T-helper 2 cell (primary cell): ENCODE measurements around the gene B4GALT6.

Source experiments
- DNase-seq, 5 experiments: peaks; one replicate each; pipeline versions ENCODE4 v3.0.0 to v3.0.0-alpha.2; 2012 to 2022

B4GALT6 gene

DNA sequence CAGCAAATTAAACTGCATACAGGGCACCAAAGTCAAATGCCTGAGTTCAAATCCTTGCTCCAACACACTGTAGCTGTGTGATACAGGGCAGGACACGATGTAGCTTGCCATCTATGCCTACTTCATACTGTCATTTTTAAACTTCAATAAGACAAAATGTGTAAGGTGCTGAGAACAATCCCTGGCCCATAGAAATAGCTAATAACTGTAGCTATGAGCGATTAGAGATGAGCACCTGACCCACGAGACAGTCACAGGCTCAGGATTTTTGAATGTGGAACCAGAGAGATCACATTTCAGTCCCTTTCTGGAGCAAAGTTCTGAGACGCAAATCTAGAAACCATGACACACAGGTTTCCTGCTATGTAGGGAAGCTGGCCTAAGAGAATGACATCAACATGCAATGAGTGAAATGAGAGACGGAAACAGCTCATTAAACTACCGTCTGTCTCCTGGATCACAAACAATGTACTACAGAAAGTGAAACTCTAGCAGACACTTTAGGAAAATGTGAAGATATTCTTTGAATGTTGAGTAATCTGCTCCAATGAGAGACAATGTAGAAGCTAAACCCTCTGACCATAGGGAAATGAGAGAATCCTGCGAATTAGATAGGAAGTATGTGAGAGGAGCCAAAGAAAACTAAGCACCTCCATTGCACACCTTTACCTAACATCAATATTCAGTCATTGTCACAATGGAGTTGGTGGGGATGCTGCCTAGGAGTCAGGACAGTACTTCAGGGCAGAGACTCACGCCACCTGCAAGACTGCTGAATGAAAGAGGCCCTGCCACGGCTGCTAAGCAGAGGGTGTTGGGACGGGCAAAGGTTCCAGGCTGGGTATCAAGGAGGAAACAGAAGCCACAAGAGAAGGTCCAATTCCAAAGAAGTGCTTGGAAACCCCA is 25.5 kb downstream of the B4GALT6 start:
- DNase-seq, result peak in 1 of 5 experiments; percentile 77

DNA sequence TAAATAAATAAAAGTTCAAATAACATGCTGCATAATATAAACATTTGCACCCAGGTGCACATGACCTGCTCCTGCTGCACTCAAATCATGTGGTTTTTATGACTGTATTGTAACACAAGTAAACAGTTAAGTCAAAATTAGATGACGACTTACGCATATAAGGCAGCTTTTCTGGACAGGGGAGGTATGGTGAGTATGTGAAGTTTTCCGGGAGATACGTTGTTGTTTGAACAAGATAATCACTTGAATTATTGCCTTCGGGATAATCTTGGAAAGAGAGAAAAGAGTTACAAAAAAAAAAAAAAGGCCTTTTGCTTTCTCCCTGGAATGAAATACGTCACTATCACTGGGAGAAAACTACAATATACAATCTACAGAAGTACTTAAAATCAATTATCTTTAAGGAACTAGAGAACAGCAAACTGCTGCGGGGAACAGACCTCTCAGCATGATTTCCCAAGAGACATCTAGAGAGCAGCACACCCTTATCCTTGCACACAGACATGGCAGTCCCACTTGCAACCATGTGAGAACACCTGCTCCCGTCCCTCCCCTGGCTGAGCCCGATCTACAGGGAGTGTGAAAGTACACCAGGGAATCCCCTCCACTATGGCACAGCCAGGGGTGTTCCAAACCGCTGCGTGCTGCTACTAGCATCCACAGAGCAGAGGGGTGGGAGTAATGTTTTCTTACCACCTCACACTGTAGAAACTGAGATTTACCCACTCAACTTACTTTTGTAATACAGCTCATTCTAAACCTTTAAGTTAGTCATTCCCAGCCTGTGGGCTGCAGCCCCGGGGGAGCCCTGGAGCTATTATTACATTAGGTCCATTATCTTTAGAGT is 26.3 kb downstream of the B4GALT6 start:
- DNase-seq, result peak in 2 of 5 experiments; percentile 20 to 21

DNA sequence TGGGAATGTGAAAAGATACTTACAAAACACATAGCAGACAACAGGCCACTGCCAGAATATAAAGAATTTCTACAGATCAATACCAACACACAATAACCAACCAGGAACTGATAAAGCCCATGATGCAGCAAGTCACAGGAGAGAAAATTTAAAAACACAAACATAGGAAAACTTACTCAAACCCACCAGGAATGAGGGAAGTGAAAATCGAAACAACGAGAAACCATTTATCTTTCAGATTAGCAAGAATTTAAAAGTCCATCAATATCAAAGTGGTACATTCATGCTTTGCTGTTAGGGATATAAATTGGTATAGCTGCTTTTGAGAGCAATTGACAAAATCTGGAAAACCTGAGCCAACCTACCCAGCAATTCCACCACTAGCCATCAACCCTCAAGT is 27.6 kb downstream of the B4GALT6 start:
- no peak for DNase-seq

DNA sequence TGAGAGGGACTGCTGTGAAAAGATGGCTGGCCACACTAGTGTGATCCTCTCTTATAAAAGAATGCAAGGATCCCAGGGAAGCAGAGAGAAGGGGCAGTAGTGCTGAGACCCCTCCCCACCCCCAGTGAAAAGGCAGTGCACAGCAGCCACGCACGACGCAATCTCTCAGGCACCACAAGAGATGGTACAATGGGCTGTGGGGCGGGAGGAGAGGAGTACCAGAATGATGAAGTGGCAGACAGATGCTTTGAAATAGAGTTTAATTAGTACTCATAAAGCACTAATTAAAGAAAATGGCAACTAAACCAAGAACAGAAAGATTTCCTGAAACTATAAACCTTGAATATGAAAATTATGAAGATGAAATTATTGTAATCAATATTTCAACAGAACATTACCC is 29.0 kb downstream of the B4GALT6 start:
- DNase-seq, result no peak

DNA sequence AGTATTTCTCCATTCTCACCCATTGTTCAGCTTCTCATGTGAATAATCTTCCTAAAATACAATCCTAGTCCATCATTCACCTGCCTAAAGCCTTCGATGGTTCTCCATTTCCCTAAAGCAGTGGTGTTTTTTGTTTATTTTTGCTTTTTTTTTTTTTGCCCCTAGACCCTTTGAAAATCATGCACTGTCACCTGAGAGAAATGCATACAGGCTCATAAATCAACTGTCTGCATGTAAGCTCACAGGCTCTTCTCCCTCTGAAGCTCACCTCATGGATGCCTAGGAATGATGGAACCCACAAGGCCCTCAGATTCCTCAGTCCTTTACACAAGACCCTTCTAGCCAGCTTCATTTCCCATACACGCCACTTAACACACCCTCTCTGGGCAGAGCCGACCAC is 31.5 kb downstream of the B4GALT6 start:
- no peak for DNase-seq

DNA sequence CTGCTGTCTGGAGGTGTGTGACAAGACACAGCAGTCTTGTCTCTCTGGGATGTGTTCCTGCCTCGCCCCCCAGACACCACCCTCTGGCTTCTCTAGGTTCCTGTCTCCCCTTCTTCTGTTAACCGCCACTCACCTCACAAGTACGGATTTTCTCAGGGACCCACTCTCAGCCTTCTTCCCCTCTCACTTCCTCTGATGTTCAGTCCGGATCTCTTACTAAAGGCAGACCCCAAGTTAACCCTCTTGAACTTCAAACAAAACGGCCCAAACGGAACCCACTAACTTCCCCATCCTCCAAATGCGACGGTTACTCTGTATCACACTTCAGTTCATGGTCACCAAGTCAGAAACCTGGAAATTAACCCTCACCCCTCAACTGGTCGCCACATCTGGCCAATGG is 32.0 kb downstream of the B4GALT6 start:
- DNase-seq, result no peak

DNA sequence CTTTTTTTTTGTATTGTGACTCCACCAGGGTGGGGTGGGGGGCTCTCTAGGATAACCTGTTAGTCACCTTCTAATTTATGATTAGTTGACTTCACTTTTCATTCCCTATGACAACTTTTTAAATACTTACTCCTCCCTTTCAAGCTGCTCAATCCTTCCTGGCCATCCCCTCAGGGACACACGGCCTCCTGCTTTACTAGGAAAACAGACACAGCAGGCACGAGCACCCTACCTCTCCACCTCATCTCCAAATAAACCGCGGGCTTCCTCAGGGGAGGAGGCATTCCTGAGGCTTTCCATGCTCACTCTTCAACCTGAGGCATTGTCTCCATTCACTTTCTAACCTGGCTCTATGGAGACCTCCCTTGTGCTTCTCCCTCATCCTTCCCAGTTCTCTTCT is 33.0 kb downstream of the B4GALT6 start:
- DNase-seq, result no peak

DNA sequence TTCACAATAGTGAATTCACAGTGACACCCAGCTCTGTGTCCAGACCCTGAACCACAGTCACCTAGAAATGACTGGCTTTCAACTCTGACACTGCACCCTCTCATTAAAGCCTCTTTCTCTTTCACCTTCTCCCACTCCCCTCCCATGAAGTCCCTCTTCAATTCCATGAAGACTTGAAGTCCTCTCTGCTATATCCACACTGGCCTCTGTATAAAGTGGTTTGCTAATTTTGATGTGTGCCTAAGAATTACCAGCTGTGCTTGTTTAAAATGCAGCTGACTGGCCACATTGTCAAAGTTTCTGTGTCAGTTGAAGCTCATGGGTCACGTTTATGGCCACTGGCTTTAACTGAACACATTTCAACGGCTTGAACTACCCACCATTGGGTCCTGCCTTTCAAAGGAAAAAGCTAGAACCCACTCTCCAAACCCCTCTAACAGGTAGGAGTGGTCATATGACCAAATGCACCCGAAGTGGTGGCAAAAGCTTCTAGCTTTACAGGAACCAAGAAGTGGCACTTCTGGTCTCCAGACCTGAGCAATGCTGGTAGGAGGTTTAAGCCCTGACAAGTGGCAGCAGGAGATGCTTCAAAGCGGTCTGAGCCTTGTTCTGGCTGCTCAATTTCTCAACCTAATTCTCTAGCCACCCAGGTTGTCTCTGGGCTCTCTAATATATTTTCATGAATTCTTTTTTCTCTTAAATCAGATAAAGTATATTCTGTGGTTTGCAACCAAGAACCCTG is 34.2 kb downstream of the B4GALT6 start:
- DNase-seq, result peak in 1 of 5 experiments; percentile 19

DNA sequence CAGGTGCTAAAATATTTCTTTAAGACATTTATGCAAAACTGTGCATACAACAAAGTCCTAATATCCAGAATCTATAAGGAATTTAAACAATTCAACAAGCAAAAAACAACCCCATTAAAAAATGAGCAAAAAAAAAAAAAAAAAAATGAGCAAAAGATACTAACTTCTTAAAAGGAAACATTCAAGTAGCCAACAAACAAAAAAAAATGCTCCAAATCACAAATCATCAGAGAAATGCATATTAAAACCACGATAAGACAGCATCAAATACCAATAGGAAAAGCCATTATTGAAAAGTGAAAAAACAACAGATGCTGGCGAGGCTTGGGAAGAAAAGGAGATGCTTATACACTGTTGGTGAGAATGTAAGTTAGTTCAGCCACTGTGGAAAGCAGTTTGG is 34.9 kb downstream of the B4GALT6 start:
- no peak for DNase-seq

DNA sequence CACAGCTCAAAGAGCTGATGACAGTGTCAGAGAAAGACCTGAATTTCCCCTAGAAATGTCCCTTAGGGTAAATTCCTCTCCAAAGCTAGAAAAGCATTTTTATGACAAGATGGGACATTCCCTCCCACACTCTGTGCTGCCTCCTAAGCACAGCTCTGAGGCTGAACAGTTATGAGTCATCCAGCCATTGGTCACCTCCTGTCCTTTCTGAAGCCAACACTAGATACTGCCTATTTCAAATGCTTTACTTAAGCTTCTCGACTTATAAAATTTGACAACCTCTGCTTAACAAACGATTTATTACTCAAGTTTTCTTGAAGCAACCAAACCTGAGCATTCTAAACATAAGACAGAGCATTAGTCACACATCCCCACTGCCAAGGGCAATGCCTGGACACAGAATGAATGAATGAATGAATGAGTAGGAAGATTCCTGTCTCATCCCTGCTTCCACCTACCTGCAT is 35.4 kb downstream of the B4GALT6 start:
- no peak for DNase-seq

DNA sequence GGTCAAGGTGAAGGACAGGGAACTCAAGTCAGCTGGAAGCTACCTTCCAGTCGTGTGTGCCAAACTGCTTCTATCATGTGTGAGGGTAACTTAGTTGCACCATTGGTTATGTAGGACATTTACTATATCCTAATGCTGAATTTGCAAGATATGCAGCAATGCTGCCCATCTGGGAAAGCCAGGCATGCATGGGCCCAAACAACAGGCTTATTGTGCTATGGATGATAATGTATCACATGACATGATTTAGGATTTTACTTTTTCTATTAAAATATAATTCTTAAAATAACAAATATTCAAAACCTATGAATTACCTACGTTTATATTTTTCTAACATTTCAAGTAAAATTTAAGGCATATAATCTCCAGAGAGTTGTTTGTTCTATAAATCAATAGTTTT is 35.9 kb downstream of the B4GALT6 start:
- DNase-seq, result no peak

DNA sequence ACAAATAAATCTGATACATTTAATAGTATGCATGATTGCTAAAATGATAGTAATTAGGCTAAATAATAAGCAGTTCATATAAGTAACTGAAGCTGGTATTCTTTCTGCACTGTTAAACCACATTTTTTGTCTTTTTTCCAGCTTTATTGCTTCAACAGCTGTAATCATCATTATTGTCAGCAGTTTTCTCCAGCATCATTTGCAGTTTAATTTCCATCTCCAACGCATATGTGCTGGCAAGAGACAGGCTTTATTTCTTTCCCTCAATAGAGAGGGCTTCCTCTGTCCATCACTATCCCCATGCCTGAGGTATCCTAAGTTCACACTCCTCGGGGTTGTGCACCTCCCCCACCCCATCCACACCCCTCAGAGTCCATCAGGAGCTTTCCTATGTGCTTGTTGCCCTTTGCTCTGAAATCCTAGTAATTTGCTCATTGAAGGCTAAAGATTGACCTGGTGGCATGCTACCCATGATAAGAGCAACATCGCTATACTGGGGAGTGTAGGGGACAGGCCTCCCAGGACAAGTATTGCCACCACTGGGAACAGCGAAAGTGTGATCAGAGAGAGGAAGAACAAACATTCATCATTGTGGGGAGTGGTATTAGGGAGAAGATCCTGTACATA is 37.1 kb downstream of the B4GALT6 start:
- no peak for DNase-seq

DNA sequence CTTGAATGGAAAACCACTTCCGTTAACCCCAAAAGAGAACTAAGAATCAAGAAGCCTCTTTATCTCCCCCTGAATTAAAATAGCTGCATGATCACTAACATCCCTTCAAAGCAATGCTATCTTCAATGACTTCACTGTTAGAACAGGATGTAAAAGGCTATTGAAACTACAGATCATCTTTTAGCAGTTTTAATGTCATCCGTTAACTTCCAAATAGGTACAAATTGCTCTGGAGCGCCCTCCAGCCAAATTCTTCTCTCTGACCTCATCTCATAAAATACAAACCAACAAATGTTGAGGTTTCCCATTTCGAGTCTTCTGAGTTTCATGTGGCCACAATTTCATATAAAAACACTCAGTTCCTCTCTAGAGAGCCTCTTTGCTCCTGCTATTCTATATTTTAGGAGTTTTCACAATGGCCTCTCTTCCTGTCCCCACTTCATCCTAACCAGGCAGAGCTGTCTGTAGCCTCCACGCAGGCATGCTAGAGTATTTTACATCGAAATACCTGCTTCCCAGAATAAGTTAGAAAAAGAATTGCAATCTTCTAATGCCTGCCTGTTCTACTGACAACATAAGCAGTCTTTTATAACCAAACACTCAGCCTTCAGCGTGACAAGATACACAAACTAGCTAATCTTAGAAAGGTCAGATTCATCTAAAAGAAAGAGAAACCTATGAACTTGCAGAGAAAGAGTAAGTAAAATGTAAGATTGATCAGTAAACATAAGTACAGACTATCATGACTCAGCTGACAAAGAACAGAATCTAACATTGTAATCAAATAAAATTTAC is 37.9 kb downstream of the B4GALT6 start:
- peak in 1 of 5 experiments; percentile 21 for DNase-seq

DNA sequence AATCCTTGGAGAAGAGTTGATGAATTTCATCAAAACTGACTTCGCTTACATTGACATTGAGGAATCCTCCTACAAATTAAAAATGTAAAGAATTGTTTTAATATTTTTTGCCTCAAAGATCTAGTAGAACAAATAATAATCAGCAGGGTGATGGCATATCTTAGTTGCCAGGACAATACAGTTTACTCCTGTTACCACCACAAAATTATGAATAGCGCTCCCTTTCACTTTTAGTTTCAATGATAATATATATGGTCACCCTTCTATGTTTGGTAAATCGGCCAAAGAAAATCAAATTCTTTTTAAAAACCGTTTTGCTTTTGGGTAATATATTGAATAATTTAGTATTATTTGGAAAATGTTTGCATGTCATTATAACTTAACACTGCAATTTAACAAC is 39.0 kb downstream of the B4GALT6 start:
- DNase-seq, result no peak

DNA sequence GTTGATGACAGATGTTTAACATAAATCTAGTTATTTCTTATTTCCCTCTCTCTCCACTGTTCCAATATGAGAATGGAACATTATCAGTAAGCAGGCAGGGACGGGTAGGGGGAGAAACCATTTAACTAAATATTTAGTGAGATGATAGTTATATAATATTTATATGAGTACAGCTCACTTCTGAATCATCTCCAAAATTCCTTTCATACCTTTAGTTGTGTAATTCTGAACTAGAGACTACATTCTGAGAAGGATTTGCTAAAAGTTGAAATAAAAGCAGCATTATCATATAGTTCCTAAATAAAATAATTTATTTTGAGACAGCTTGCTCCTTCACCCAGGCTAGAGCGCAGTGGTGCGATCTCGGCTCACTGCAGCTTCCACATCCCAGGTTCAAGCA is 41.4 kb downstream of the B4GALT6 start:
- no peak for DNase-seq

DNA sequence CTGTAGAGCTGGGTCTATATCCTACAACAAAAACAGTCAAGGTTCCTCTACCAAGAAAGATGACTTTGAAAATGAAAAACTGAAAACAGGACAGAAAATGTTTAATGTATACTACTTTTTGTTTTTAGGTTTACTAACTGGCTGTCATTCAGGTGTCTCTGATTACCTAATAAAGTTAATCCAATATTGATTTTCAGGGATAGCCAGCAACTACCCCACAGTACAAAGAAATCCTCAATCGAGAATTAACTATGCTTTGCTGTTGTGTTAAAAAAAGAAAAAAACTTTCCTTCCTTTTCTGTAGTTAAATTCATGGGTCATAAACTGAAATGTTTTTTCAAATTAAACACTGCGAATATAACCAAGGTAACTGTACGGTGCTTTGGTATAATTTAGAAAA is 46.9 kb downstream of the B4GALT6 start:
- no peak for DNase-seq

DNA sequence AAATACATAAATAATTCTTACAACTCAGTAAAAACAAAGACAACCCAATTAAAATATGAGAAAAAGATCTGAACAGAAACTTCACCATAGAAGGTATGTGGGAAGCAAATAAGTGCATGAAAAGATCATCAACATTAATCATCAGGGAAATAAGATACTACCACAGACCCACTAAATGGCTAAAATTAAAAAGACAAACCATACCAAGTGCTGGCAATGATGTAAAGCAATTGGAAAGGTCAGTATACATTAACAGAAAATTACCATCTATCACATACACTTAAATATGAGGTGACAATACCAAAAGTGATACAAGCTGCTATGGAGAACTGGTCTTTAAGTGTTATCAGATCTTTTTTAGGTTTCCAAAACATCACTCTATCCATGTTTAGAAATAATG is 48.0 kb downstream of the B4GALT6 start:
- no peak for DNase-seq

DNA sequence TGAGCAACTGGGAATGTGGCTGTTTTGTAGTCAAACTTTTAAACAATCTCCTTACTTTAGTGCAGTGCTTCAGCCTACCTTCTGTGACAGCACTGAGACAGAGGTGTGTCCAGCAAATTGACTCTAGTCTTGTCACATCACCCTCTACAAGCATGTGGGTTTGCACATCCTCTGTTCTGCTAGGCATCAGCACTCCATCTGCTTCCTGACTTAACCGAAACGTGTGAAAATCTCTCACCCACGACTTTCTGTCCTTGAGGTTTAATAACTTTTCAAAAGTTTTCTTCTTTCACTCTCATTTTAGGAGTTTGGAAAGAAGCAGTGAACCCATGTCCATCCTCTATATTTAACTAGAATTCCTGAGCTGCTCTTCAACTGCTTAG is 50.1 kb downstream of the B4GALT6 start:
- peak in 1 of 5 experiments; percentile 75 for DNase-seq

DNA sequence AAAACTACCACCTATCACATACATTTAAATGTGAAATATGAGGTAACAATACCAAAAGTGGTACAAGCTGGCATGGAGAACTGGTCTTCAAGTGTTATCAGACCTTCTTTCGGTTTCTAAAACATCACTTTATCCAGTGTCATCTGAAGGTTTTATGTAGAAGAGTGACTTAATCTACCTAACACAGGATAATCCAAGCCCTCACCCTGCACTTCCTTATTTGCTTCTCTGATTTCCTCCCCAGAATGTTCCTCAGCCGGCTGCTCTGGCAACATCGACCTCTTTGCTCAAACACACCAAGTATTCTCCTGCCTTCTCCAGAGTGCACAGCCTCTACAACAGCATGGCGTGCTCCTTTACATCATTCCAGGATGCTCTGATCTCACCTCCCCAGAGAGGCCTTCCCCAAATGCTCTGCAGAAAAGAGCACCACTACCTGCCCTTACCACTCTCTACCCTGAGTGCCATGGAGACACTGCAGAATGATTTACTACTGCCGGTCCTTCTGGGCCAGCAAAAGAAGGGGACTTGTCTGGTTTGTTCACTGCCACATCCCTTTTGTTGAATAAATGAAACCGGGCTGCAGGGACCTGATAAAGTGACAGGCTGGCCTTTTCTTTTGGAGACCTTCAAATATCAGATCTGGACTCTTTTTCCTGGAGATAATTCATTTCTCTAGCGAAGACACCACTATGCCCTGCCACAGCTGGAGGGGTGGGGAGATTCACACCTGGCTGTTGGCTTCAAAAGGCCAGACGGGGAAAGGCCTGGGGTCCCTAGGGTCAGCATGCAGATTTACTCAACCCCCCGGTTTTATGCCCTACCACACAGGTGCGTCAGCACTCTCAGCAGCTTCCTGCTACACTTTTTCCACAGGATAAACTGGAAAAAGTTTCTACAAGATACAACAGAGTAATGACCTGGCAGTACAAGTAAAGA is 50.7 kb downstream of the B4GALT6 start:
- DNase-seq, result no peak

DNA sequence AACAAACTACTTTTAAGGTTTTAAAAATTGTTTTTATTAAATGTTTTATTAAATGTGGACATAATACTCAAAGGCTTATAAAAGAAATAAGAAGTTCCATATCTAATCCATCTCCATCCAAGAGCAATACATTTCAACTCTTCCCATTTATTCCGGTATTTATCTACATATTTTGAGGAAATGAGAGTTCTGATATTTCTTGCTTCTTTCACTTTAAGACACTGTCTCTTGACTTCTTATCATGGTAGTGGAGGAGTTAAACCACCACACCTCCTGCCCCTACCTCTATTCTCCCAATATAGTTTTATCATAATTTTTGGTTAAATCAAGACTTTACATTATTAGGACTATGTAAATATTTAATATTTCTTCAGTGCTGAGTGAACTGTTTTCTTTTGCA is 52.0 kb downstream of the B4GALT6 start:
- no peak for DNase-seq

DNA sequence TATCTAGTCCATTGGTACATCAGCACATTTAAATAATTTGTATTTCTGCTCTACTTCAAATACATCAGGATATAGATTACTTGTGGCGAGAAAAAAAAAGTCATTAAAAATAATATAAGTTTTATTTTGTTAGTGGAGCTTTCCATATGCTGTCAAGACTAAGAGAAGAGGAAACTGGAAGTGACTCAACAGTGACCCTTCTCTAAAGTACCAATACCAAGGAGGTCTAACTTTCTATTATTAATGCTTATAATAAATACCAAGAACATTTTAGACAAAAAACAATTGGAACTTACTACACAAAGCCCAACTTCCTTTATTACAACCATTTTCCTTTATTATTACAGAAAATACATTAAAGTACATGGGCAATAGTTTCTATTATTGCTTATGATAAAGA is 52.9 kb downstream of the B4GALT6 start:
- DNase-seq, result no peak
